Heart left ventricle (tissue), 16 donors: Measurements from ENCODE around the gene NRCAM. TPM values are rescaled to one million over a fixed set of nuclear protein-coding genes. Genes with fewer than 3 reads are reported as not detected.

Experiments used
- ATAC-seq, 4 donors: fragments of 200-7000 bp; cut with Tn5 transposase; one replicate each; pipeline ENCODE4 v1.9.1; 2020 to 2022; ENCODE audit warnings: moderate library complexity in 4 of 4, mild to moderate bottlenecking in 3 of 4, moderate number of reproducible peaks in 1 of 4
- DNase-seq, 5 donors: peaks; one replicate each; pipeline ENCODE4 v3.0.0-alpha.2; 2020
- H3K27ac ChIP-seq, 12 donors: fragments of 200-600 bp; sonication (generic) in 4 of 12; one replicate each; pipeline versions ENCODE4 v1.5.0 to v1.8.0; 2016 to 2022; ENCODE audit warnings: mild to moderate bottlenecking in 2 of 12
- H3K27me3 ChIP-seq, 9 donors: fragments of 200-600 bp; sonication (generic) in 2 of 9; one replicate each; pipeline versions ENCODE4 v1.5.1 to v1.8.0; 2016 to 2022; ENCODE audit warnings: mild to moderate bottlenecking in 3 of 9
- H3K36me3 ChIP-seq, 9 donors: fragments of 200-600 bp; sonication (generic) in 2 of 9; one replicate each; pipeline versions ENCODE4 v1.5.0 to v1.8.0; 2018 to 2022; ENCODE audit warnings: mild to moderate bottlenecking in 2 of 9
- H3K4me1 ChIP-seq, 12 donors: fragments of 200-600 bp; sonication (generic) in 4 of 12; one replicate each; pipeline versions ENCODE4 v1.5.0 to v1.8.0; 2016 to 2022; ENCODE audit warnings: mild to moderate bottlenecking in 3 of 12
- H3K4me3 ChIP-seq, 12 donors: fragments of 200-600 bp; sonication (generic) in 4 of 12; one replicate each; pipeline versions ENCODE4 v1.5.0 to v1.8.0; 2017 to 2022; ENCODE audit warnings: mild to moderate bottlenecking in 9 of 12, moderate library complexity in 4 of 12
- H3K9me3 ChIP-seq, 12 donors: fragments of 200-600 bp; sonication (generic) in 4 of 12; one replicate each; pipeline versions ENCODE4 v1.5.0 to v1.8.0; 2016 to 2022; ENCODE audit warnings: mild to moderate bottlenecking in 1 of 12
- CTCF ChIP-seq, 12 donors: fragments of 200-600 bp; sonication (generic) in 4 of 12; IDR thresholded peaks; one replicate each; pipeline versions ENCODE4 v1.5.0 to v1.8.0; 2018 to 2022; ENCODE audit warnings: antibody characterized with exemption in 12 of 12, mild to moderate bottlenecking in 5 of 12
- POLR2A ChIP-seq, 2 donors: fragments of 450-650 bp; IDR thresholded peaks; one replicate each; pipeline ENCODE4 v1.6.1; 2017; ENCODE audit warnings: antibody characterized with exemption in 2 of 2, mild to moderate bottlenecking in 2 of 2, moderate library complexity in 2 of 2
- WGBS, 4 donors: extraction: QIAGEN DNeasy Blood & Tissue Kit in 2 of 4; methylation state at CpG; one replicate each; pipeline versions ENCODE4 v1.1.5 to v1.1.7; 2013 to 2018; 5-methylcytosine and 5-hydroxymethylcytosine counted together
- intact Hi-C, 10 donors: fragments of 100-400 bp; cut with DNase I; formaldehyde crosslinking; loops; one replicate each; pipeline versions ENCODE4 v1.11.1 to v1.14.2; 2022
- polyA plus RNA-seq, 2 donors: library from polyadenylated mRNA; stranded (reverse); fragments of 200-250 nt; gene quantifications; one replicate each; pipeline ENCODE4 v1.2.3, GENCODE V29; 2013
- total RNA-seq, 9 donors: library from RNA; depleted of rRNA in 2 of 9; stranded (reverse); fragments of >200 nt in 2 of 9; fragmentation: NEBNext Ultra II Directional in 3 of 9; extraction: Animal tissue kit (Norgen Biotek cat#: 25700) in 3 of 9; gene quantifications; one replicate each; pipeline versions ENCODE4 v1.1.0 to v1.2.4, GENCODE V29; 2016 to 2023
- donor health status: ischemic (EF 13 %, LVEDD 7.1; RV severe dilation, severe dysfunction).
- donor health status: healthy with polysubstance abuse.
- donor health status: DM: no; HTN: yes; CAD: no.
- donor health status: DM: no; HTN: no; CAD: no.
- donor health status: ischemic (EF 25% LVEDD 6.9; RV normal size, moderate dysfunction).
- donor health status: ischemic (EF 25% LVEDD 5.7; RV mildly dilated, moderate dysfunction).
- donor health status: healthy.
- donor health status: DM: yes; HTN: yes; CAD: no.
- donor health status: ischemic (EF 35%, LVEDD 5.7; RV mildly dilated, moderate dysfunction).
- donor health status: nonischemic (EF 11% LVEDD 7.7; RV severe dilation, severe dysfunction).
- donor health status: DM: yes; HTN: yes; CAD: no.
- donor health status: PGD.
- donor health status: ischemic (EF 29% LVEDD 5.4; RV normal size, mild dysfunction).
- donor health status: nonischemic (EF 23%, LVEDD 6.1; RV moderate dilation, normal function).

The NRCAM gene
- total and polyA plus RNA-seq, 11 donors: 0.07 to 2.5 (median 0.36) TPM

- H3K36me3 ChIP-seq: no peaks in the 10 kb centered on the region
- TF ChIP-seq CTCF (IDR thresholded peaks at IDR 0.05): no peak
- TF ChIP-seq POLR2A (IDR thresholded peaks at IDR 0.05): no peak
- peaks cover 0 to 5% (median 0%) of the 10 kb centered on the region in 12 donors for H3K4me1 ChIP-seq
- ATAC-seq (no peak), DNase-seq (no peak)
- 95 to 98% (median 97%) methylated on average over 2 of the region's 2 CpGs for WGBS, 4 donors
- H3K27me3 ChIP-seq: no peaks in the 10 kb centered on the region
- no peaks in the 10 kb centered on the region for H3K9me3 ChIP-seq
- no peak overlapping the region for H3K27ac ChIP-seq
- H3K4me3 ChIP-seq: peak overlapping the region in 1 of 12 donors; percentile 2
- intact Hi-C loops: no loop called here
These were observed 225.0 kb downstream of the NRCAM start for GRCh38 chr7:108231221-108231620.

- no peak overlapping the region for H3K4me3 ChIP-seq
- 66 to 79% (median 75%) methylated on average over 3 of the region's 3 CpGs for WGBS, 4 donors
- intact Hi-C loops: no loop called here
- H3K4me1 ChIP-seq: no peaks in the 10 kb centered on the region
- ATAC-seq: no peak
- no peaks in the 10 kb centered on the region for H3K36me3 ChIP-seq
- no peaks in the 10 kb centered on the region for H3K9me3 ChIP-seq
- H3K27ac ChIP-seq: no peak overlapping the region
- no peaks in the 10 kb centered on the region for H3K27me3 ChIP-seq
- TF ChIP-seq POLR2A (IDR thresholded peaks at IDR 0.05) (no peak), CTCF (IDR thresholded peaks at IDR 0.05) (no peak)
- no peak for DNase-seq
These were observed 228.9 kb downstream of the NRCAM start for GRCh38 chr7:108227366-108227765.

- 66 to 78% (median 70%) methylated on average over 3 of the region's 3 CpGs for WGBS, 4 donors
- ATAC-seq: no peak
- no peak for DNase-seq
These were observed 229.4 kb downstream of the NRCAM start for GRCh38 chr7:108226816-108227299.

GRCh38 chr7:108225531-108226181 lies 230.6 kb downstream of the NRCAM start:
- DNase-seq (no peak), ATAC-seq (no peak)
- 84 to 94% (median 86%) methylated on average over 2 of the region's 2 CpGs for WGBS, 4 donors
- Histone ChIP-seq H3K4me3 (no peak overlapping the region), H3K4me1 (no peaks in the 10 kb centered on the region), H3K27me3 (no peaks in the 10 kb centered on the region), H3K9me3 (no peaks in the 10 kb centered on the region), H3K27ac (no peak overlapping the region), H3K36me3 (no peaks in the 10 kb centered on the region)
- intact Hi-C loops: no loop called here
- TF ChIP-seq POLR2A (IDR thresholded peaks at IDR 0.05): no peak
- TF ChIP-seq CTCF (IDR thresholded peaks at IDR 0.05): no peak

More at GRCh38 chr7:108226816-108227299, 229.4 kb downstream of the NRCAM start:
- no peaks in the 10 kb centered on the region for H3K27me3 ChIP-seq
- intact Hi-C loops: no loop called here
- TF ChIP-seq POLR2A (IDR thresholded peaks at IDR 0.05): no peak
- no peak for TF ChIP-seq CTCF (IDR thresholded peaks at IDR 0.05)
- no peak overlapping the region for H3K4me3 ChIP-seq
- no peak overlapping the region for H3K27ac ChIP-seq
- H3K36me3 ChIP-seq: no peaks in the 10 kb centered on the region
- H3K4me1 ChIP-seq: no peaks in the 10 kb centered on the region
- H3K9me3 ChIP-seq: no peaks in the 10 kb centered on the region
